ENCODE data around the gene ATAT1.

Gene ATAT1

DNA sequence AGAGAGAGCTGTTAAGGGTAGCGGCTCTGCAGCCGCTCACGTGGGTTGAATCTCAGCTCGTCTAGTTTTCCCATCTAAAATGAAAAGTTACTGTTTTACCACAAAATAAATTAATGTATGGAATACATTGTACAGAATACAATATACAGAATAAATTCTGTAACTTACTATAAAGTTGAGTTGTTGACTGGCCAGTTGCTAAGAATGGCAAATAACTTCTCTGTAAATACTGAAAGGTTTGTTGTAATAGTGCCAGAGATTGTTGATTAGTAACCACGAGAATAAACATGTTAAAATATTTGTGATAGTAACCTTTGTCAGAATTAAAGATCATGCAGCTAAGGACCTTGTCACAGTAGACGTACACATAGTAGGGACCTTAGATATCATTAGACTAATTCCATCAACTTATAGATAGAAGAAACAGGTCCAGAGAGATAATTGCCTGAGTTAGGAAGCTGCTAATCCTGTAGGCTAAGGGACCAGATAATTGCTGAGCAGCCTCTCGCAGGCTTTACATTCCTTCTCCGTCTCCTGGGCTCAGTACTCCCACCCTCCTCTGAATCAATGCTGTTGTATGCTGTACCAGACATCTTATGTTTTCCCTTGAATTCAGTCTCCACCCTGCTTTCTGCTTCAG is 64.7 kb downstream of the ATAT1 start:
- Histone ChIP-seq H3K27ac (ENCODE audit: low read depth, low read length) (peak overlapping the region; percentile 99), H3K27me3 (ENCODE audit: control insufficient read depth, insufficient read depth, low read length) (no peaks in the 10 kb centered on the region)

More for the DNA sequence above, 64.7 kb downstream of the ATAT1 start:
- H3K4me3 ChIP-seq (ENCODE audit: low read length), result peak overlapping the region; percentile 40
- no peaks in the 10 kb centered on the region for H3K36me3 ChIP-seq (ENCODE audit: control insufficient read depth, insufficient read depth, low read length)
- H3K4me1 ChIP-seq (ENCODE audit: control insufficient read depth, insufficient read depth, low read length), result peaks cover 33% of the 10 kb centered on the region
- H3K9ac ChIP-seq (ENCODE audit: low read length), result no peak overlapping the region
